Thyroid gland (tissue), 4 donors: ENCODE results near the gene MUTYH. TPM values are rescaled to one million over a fixed set of nuclear protein-coding genes. Genes with fewer than 3 reads are reported as not detected.

Source experiments
- DNase-seq, 2 donors: peaks; one replicate each; pipeline ENCODE4 v3.0.0-alpha.2; 2019
- H3K27ac ChIP-seq, 3 donors: fragments of 200-600 bp; sonication (generic); 1 replicate in 2 of 3; 2 replicates in 1 of 3; pipeline ENCODE4 v1.5.1; 2016 to 2019; ENCODE audit warnings: mild to moderate bottlenecking in 1 of 3, moderate library complexity in 1 of 3
- H3K27me3 ChIP-seq: fragments of 200-600 bp; sonication (generic); one replicate; pipeline ENCODE4 v1.5.1; 2019
- H3K36me3 ChIP-seq, 2 donors: fragments of 200-600 bp; sonication (generic); one replicate each; pipeline ENCODE4 v1.5.1; 2016 to 2019
- H3K4me1 ChIP-seq, 2 donors: fragments of 200-600 bp; sonication (generic); one replicate each; pipeline ENCODE4 v1.5.1; 2017 to 2019
- H3K4me3 ChIP-seq, 3 donors: fragments of 200-600 bp; sonication (generic); replicated peaks in 1 of 3; 1 replicate in 2 of 3; 2 replicates in 1 of 3; pipeline ENCODE4 v1.5.1; 2016; ENCODE audit warnings: mild to moderate bottlenecking in 1 of 3
- H3K9me3 ChIP-seq: fragments of 200-600 bp; sonication (generic); one replicate; pipeline ENCODE4 v1.5.1; 2017
- CTCF ChIP-seq, 6 experiments: fragments of 200-600 bp in 3 of 6; fragments of 450-650 bp in 3 of 6; sonication (generic) in 3 of 6; IDR thresholded peaks; one replicate each; pipeline ENCODE4 v1.5.1; 2016 to 2019; ENCODE audit warnings: antibody characterized with exemption in 6 of 6, mild to moderate bottlenecking in 2 of 6, inconsistent platforms in 1 of 6, moderate library complexity in 1 of 6
- POLR2A ChIP-seq, 2 donors: fragments of 450-650 bp; IDR thresholded peaks; one replicate each; pipeline ENCODE4 v1.6.1; 2017; ENCODE audit warnings: antibody characterized with exemption in 2 of 2, mild to moderate bottlenecking in 2 of 2, moderate library complexity in 1 of 2
- WGBS, 2 donors: methylation state at CpG; one replicate each; pipeline ENCODE4 v1.1.5; 2017; 5-methylcytosine and 5-hydroxymethylcytosine counted together
- intact Hi-C: fragments of 100-400 bp; cut with DNase I; formaldehyde crosslinking; loops from one replicate; pipeline ENCODE4 v1.15.1; 2023
- total RNA-seq, 4 donors: library from RNA; depleted of rRNA; stranded (reverse); fragments of >200 nt; gene quantifications; one replicate each; pipeline ENCODE4 v1.2.3, GENCODE V29; 2016

The MUTYH gene
- total RNA-seq, 4 donors from 2014 or later = 23.7 to 45.9 (median 31.7) TPM

- Histone ChIP-seq H3K9me3 (no peaks in the 10 kb centered on the region), H3K36me3 (peaks cover 0 to 6% of the 10 kb centered on the region in 2 donors), H3K27ac (peak overlapping the region in 1 of 3 donors; percentile 59), H3K4me3 (peak overlapping the region in 1 of 3 donors; percentile 36), H3K27me3 (no peaks in the 10 kb centered on the region), H3K4me1 (peaks cover 19 to 22% of the 10 kb centered on the region in 2 donors)
- WGBS, 2 donors = 26 to 30% methylated on average over 6 of the region's 6 CpGs
- TF ChIP-seq POLR2A (IDR thresholded peaks at IDR 0.05) (no peak), CTCF (IDR thresholded peaks at IDR 0.05) (no peak)
- DNase-seq = peak; percentile 74 to 75
- intact Hi-C loops = no loop called here
Measured at GRCh38 chr1:45325851-45326506, 14.3 kb downstream of the MUTYH start.

GRCh38 chr1:45322486-45323040 is 17.7 kb downstream of the MUTYH start:
- H3K4me3 ChIP-seq = no peak overlapping the region
- no peaks in the 10 kb centered on the region for H3K27me3 ChIP-seq
- 93 to 95% methylated on average over 10 of the region's 10 CpGs for WGBS, 2 donors
- intact Hi-C loops = no loop called here
- TF ChIP-seq POLR2A (IDR thresholded peaks at IDR 0.05) = no peak
- no peak for TF ChIP-seq CTCF (IDR thresholded peaks at IDR 0.05)
- H3K4me1 ChIP-seq = peaks cover 19 to 22% of the 10 kb centered on the region in 2 donors
- no peak for DNase-seq
- no peaks in the 10 kb centered on the region for H3K36me3 ChIP-seq
- no peak overlapping the region for H3K27ac ChIP-seq
- H3K9me3 ChIP-seq = no peaks in the 10 kb centered on the region

- no peaks in the 10 kb centered on the region for H3K27me3 ChIP-seq
- DNase-seq = no peak
- H3K4me1 ChIP-seq = peaks cover 12% of the 10 kb centered on the region in 2 donors
- intact Hi-C loops = no loop called here
- H3K27ac ChIP-seq = no peak overlapping the region
- no peak overlapping the region for H3K4me3 ChIP-seq
- 89 to 91% methylated on average over 5 of the region's 5 CpGs for WGBS, 2 donors
- H3K36me3 ChIP-seq = no peaks in the 10 kb centered on the region
- no peak for TF ChIP-seq CTCF (IDR thresholded peaks at IDR 0.05)
- TF ChIP-seq POLR2A (IDR thresholded peaks at IDR 0.05) = no peak
- H3K9me3 ChIP-seq = no peaks in the 10 kb centered on the region
Measured at GRCh38 chr1:45321444-45321843, 18.8 kb downstream of the MUTYH start.

GRCh38 chr1:45319761-45320160 is 20.5 kb downstream of the MUTYH start:
- no peaks in the 10 kb centered on the region for H3K27me3 ChIP-seq
- intact Hi-C loops = no loop called here
- WGBS, 2 donors = 80 to 91% methylated on average over 4 of the region's 4 CpGs
- H3K36me3 ChIP-seq = no peaks in the 10 kb centered on the region
- no peak for DNase-seq
- no peak overlapping the region for H3K4me3 ChIP-seq
- no peaks in the 10 kb centered on the region for H3K9me3 ChIP-seq
- TF ChIP-seq CTCF (IDR thresholded peaks at IDR 0.05) (no peak), POLR2A (IDR thresholded peaks at IDR 0.05) (no peak)
- H3K27ac ChIP-seq = no peak overlapping the region
- H3K4me1 ChIP-seq = no peaks in the 10 kb centered on the region

- intact Hi-C loops = no loop called here
- Histone ChIP-seq H3K27me3 (no peaks in the 10 kb centered on the region), H3K4me1 (no peaks in the 10 kb centered on the region), H3K9me3 (no peaks in the 10 kb centered on the region), H3K36me3 (no peaks in the 10 kb centered on the region), H3K4me3 (no peak overlapping the region), H3K27ac (no peak overlapping the region)
- no peak for DNase-seq
- 63 to 68% methylated on average over 4 of the region's 4 CpGs for WGBS, 2 donors
- TF ChIP-seq POLR2A (IDR thresholded peaks at IDR 0.05) (no peak), CTCF (IDR thresholded peaks at IDR 0.05) (no peak)
Measured at GRCh38 chr1:45317166-45317565, 23.1 kb downstream of the MUTYH start.
